HG02885 (cell line): ENCODE data around the gene AMBN.
"Not testable (repeated sequence)": the region's sequence is repeated elsewhere in the genome, so short reads cannot be mapped to it uniquely, and the experiment has no call there.

ENCODE experiments used
- ATAC-seq: cut with Tn5 transposase; IDR thresholded peaks from one replicate; pipeline ENCODE4 v1.9.1; 2021; ENCODE audit warnings: mild to moderate bottlenecking; ENCODE audit not compliant: unreplicated experiment, poor library complexity

The AMBN gene

GRCh38 chr4:70607334-70607853, 15.3 kb downstream of the AMBN start:
- ATAC-seq, result no peak

- no peak for ATAC-seq
Measured at GRCh38 chr4:70608324-70608723, 16.3 kb downstream of the AMBN start.

GRCh38 chr4:70613306-70614183, 21.5 kb downstream of the AMBN start:
- peak; percentile 61 for ATAC-seq

GRCh38 chr4:70614184-70614555, 22.1 kb downstream of the AMBN start:
- ATAC-seq, result no peak

GRCh38 chr4:70619288-70619687, 27.2 kb downstream of the AMBN start:
- ATAC-seq, result no peak

- no peak for ATAC-seq
Measured at GRCh38 chr4:70619778-70620177, 27.7 kb downstream of the AMBN start.

GRCh38 chr4:70623323-70623722, 31.3 kb downstream of the AMBN start:
- ATAC-seq, result no peak

- no peak for ATAC-seq
Measured at GRCh38 chr4:70624226-70624793, 32.3 kb downstream of the AMBN start.

- ATAC-seq, result no peak
Measured at GRCh38 chr4:70627620-70628019, 35.6 kb downstream of the AMBN start.

- ATAC-seq, result no peak
Measured at GRCh38 chr4:70628444-70628843, 36.4 kb downstream of the AMBN start, which contains the start of gene ENAM. Gene ENAM (plus strand): TSS chr4:70628744. CDS start chr4:70629501, 757 bp downstream.

GRCh38 chr4:70629469-70630090, 37.5 kb downstream of the AMBN start:
- peak; percentile 72 for ATAC-seq

GRCh38 chr4:70630162-70630561, 38.1 kb downstream of the AMBN start:
- ATAC-seq, result no peak

- no peak for ATAC-seq
Measured at GRCh38 chr4:70632028-70632427, 40.0 kb downstream of the AMBN start.

GRCh38 chr4:70634482-70634881, 42.4 kb downstream of the AMBN start:
- ATAC-seq, result no peak

- no peak for ATAC-seq
Measured at GRCh38 chr4:70637239-70637913, 45.3 kb downstream of the AMBN start.

- no peak for ATAC-seq
Measured at GRCh38 chr4:70640192-70640591, 48.1 kb downstream of the AMBN start.

GRCh38 chr4:70650741-70651140, 58.7 kb downstream of the AMBN start:
- ATAC-seq, result not testable (repeated sequence)

GRCh38 chr4:70651864-70652506, 59.9 kb downstream of the AMBN start:
- peak; percentile 50 for ATAC-seq

GRCh38 chr4:70654605-70655011, 62.6 kb downstream of the AMBN start:
- no peak for ATAC-seq
